Upper lobe of left lung (tissue), 6 donors: ENCODE data around the gene CEP164. TPM values are rescaled to one million over a fixed set of nuclear protein-coding genes. Genes with fewer than 3 reads are reported as not detected.

Experiments
- ATAC-seq, 2 donors: fragments of 200-7000 bp; cut with Tn5 transposase; one replicate each; pipeline ENCODE4 v1.9.1; 2022; ENCODE audit warnings: mild to moderate bottlenecking in 2 of 2, moderate library complexity in 2 of 2; ENCODE audit not compliant: low FRiP score in 2 of 2
- DNase-seq, 2 donors: peaks; one replicate each; pipeline ENCODE4 v3.0.0-alpha.2; 2019 to 2020
- H3K27ac ChIP-seq, 4 donors: fragments of 200-600 bp; sonication (generic); one replicate each; pipeline ENCODE4 v1.5.1; 2016 to 2019
- H3K27me3 ChIP-seq, 4 donors: fragments of 200-600 bp; sonication (generic); one replicate each; pipeline ENCODE4 v1.5.1; 2017 to 2019
- H3K36me3 ChIP-seq, 4 donors: fragments of 200-600 bp; sonication (generic); one replicate each; pipeline ENCODE4 v1.5.1; 2016 to 2019
- H3K4me1 ChIP-seq, 4 donors: fragments of 200-600 bp; sonication (generic); one replicate each; pipeline ENCODE4 v1.5.1; 2018 to 2019
- H3K4me3 ChIP-seq, 4 donors: fragments of 200-600 bp; sonication (generic); one replicate each; pipeline ENCODE4 v1.5.1; 2017 to 2019; ENCODE audit warnings: mild to moderate bottlenecking in 2 of 4, moderate library complexity in 1 of 4
- H3K9me3 ChIP-seq, 4 donors: fragments of 200-600 bp; sonication (generic); one replicate each; pipeline ENCODE4 v1.5.1; 2018 to 2019
- CTCF ChIP-seq, 6 experiments: fragments of 450-650 bp in 4 of 6; fragments of 200-600 bp in 2 of 6; sonication (generic) in 2 of 6; IDR thresholded peaks; one replicate each; pipeline ENCODE4 v1.5.1; 2016 to 2019; ENCODE audit warnings: antibody characterized with exemption in 6 of 6
- EP300 ChIP-seq, 4 donors: sonication (generic); formaldehyde crosslinking; IDR thresholded peaks; one replicate each; pipeline ENCODE4 v1.5.1; 2017; ENCODE audit warnings: antibody characterized with exemption in 4 of 4, control low read depth in 2 of 4
- POLR2A ChIP-seq, 4 donors: fragments of 450-650 bp; IDR thresholded peaks; one replicate each; pipeline ENCODE4 v1.5.1; 2016 to 2017; ENCODE audit warnings: antibody characterized with exemption in 4 of 4, mild to moderate bottlenecking in 2 of 4
- POLR2AphosphoS5 ChIP-seq, 2 donors: sonication (generic); formaldehyde crosslinking; IDR thresholded peaks; one replicate each; pipeline ENCODE4 v1.5.1; 2017; ENCODE audit warnings: antibody characterized with exemption in 2 of 2
- WGBS, 2 donors: methylation state at CpG; one replicate each; pipeline ENCODE4 v1.1.5; 2017 to 2018; 5-methylcytosine and 5-hydroxymethylcytosine counted together
- total RNA-seq, 6 donors: library from RNA; depleted of rRNA in 4 of 6; stranded (reverse); fragments of >200 nt in 4 of 6; gene quantifications; one replicate each; pipeline versions ENCODE4 v1.1.0 to v1.2.1, GENCODE V29; 2016 to 2021
- donor health status: DM: no; HTN: no; CAD: no; lungs with moderate emphysema.
- donor health status: DM: no; HTN: yes; CAD: no; lungs with severe emphysema.

CEP164 gene
- total RNA-seq, 6 donors from 2014 or later: 16.1 to 73.3 (median 27.9) TPM

DNA sequence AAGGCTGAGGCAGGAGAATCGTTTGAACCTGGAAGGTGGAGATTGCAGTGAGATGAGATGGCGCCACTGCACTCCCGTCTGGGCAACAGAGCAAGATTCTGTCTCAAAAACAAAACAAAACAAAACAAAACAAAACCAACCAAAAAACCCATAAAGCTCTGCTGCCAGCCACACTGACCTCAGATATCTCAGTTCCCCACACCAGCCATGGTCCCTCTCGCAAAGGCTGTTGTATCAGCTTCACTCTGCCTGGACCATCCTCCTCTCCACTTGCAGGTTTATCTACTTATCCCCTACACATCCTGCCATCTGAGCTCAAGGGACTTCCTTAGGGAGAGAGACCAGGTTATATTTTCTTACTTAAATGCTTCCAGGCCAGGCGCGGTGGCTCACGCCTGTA lies 25.4 kb upstream of the CEP164 start:
- WGBS, 2 donors: 84 to 96% methylated on average over 7 of the region's 7 CpGs
- no peak for TF ChIP-seq POLR2A (IDR thresholded peaks at IDR 0.05)
- TF ChIP-seq CTCF (IDR thresholded peaks at IDR 0.05): no peak
- TF ChIP-seq EP300 (IDR thresholded peaks at IDR 0.05): no peak
- TF ChIP-seq POLR2AphosphoS5 (IDR thresholded peaks at IDR 0.05): no peak
- no peak for ATAC-seq
- no peaks in the 10 kb centered on the region for H3K9me3 ChIP-seq
- no peak overlapping the region for H3K4me3 ChIP-seq
- DNase-seq: no peak
- no peak overlapping the region for H3K27ac ChIP-seq
- peaks cover 0 to 9% (median 6%) of the 10 kb centered on the region in 4 donors for H3K4me1 ChIP-seq
- H3K36me3 ChIP-seq: no peaks in the 10 kb centered on the region
- H3K27me3 ChIP-seq: no peaks in the 10 kb centered on the region

- DNase-seq (no peak), ATAC-seq (no peak)
- TF ChIP-seq CTCF (IDR thresholded peaks at IDR 0.05) (no peak), POLR2AphosphoS5 (IDR thresholded peaks at IDR 0.05) (no peak), EP300 (IDR thresholded peaks at IDR 0.05) (no peak), POLR2A (IDR thresholded peaks at IDR 0.05) (no peak)
- 68 to 100% methylated on average over 1 to 4 of the region's 4 CpGs for WGBS, 2 donors
- Histone ChIP-seq H3K4me1 (peaks cover 0 to 9% (median 6%) of the 10 kb centered on the region in 4 donors), H3K27me3 (no peaks in the 10 kb centered on the region), H3K36me3 (no peaks in the 10 kb centered on the region), H3K27ac (no peak overlapping the region), H3K9me3 (no peaks in the 10 kb centered on the region), H3K4me3 (no peak overlapping the region)
These were observed 24.6 kb upstream of the CEP164 start for GRCh38 chr11:117303101-117303500.

- no peaks in the 10 kb centered on the region for H3K27me3 ChIP-seq
- no peak for ATAC-seq
- H3K27ac ChIP-seq: no peak overlapping the region
- H3K36me3 ChIP-seq: no peaks in the 10 kb centered on the region
- peaks cover 0 to 9% (median 6%) of the 10 kb centered on the region in 4 donors for H3K4me1 ChIP-seq
- TF ChIP-seq EP300 (IDR thresholded peaks at IDR 0.05) (no peak), POLR2AphosphoS5 (IDR thresholded peaks at IDR 0.05) (no peak), CTCF (IDR thresholded peaks at IDR 0.05) (no peak), POLR2A (IDR thresholded peaks at IDR 0.05) (no peak)
- H3K4me3 ChIP-seq: no peak overlapping the region
- WGBS, 2 donors: 79 to 87% methylated on average over 4 to 5 of the region's 5 CpGs
- DNase-seq: no peak
- no peaks in the 10 kb centered on the region for H3K9me3 ChIP-seq
These were observed 23.9 kb upstream of the CEP164 start for GRCh38 chr11:117303646-117304315.

DNA sequence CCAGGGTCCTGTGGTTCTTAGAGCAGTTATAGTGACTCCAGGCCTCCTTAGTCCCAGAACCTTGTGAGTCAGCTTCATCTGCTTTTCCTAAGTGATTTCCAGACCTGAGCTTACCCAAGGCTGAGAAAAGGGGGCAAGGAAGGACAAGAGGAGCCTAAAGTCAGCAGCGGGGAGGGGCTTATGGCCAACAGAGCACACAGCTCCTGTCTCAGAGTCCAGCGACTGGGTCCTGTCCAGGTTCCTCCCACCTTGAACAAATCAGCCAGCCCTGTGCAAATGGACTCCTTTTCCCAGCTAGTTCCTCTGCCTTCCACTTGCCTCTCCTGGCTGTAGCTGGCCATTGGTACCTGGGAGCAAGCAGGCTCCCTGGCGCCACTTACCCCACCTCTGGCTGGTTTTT lies 22.5 kb upstream of the CEP164 start:
- no peak overlapping the region for H3K4me3 ChIP-seq
- H3K4me1 ChIP-seq: peaks cover 0 to 7% (median 4%) of the 10 kb centered on the region in 4 donors
- H3K27ac ChIP-seq: no peak overlapping the region
- ATAC-seq (no peak), DNase-seq (no peak)
- WGBS, 2 donors: 94 to 95% methylated on average over 3 of the region's 3 CpGs
- TF ChIP-seq EP300 (IDR thresholded peaks at IDR 0.05) (no peak), POLR2A (IDR thresholded peaks at IDR 0.05) (no peak), POLR2AphosphoS5 (IDR thresholded peaks at IDR 0.05) (no peak), CTCF (IDR thresholded peaks at IDR 0.05) (no peak)
- H3K9me3 ChIP-seq: no peaks in the 10 kb centered on the region
- no peaks in the 10 kb centered on the region for H3K36me3 ChIP-seq
- H3K27me3 ChIP-seq: no peaks in the 10 kb centered on the region

GRCh38 chr11:117309310-117309709 lies 18.3 kb upstream of the CEP164 start:
- ATAC-seq (no peak), DNase-seq (no peak)
- no peaks in the 10 kb centered on the region for H3K9me3 ChIP-seq
- H3K4me3 ChIP-seq: no peak overlapping the region
- H3K36me3 ChIP-seq: no peaks in the 10 kb centered on the region
- H3K27ac ChIP-seq: no peak overlapping the region
- WGBS, 2 donors: 93% methylated on average over 7 of the region's 7 CpGs
- no peaks in the 10 kb centered on the region for H3K27me3 ChIP-seq
- peaks cover 4 to 10% (median 5%) of the 10 kb centered on the region in 4 donors for H3K4me1 ChIP-seq
- TF ChIP-seq POLR2AphosphoS5 (IDR thresholded peaks at IDR 0.05) (no peak), CTCF (IDR thresholded peaks at IDR 0.05) (no peak), EP300 (IDR thresholded peaks at IDR 0.05) (no peak), POLR2A (IDR thresholded peaks at IDR 0.05) (no peak)
